Endothelial cell of umbilical vein (primary cell): ENCODE data around the gene CROCC2. TPM values are rescaled to one million over a fixed set of nuclear protein-coding genes. Genes with fewer than 3 reads are reported as not detected.
"Not testable (repeated sequence)": the region's sequence is repeated elsewhere in the genome, so short reads cannot be mapped to it uniquely, and the experiment has no call there.

Source experiments
- BruUV-seq: library from RNA; stranded (reverse); fragments of 400-500 nt; replicated peaks from 2 replicates; lab custom pipeline; 2021; lab: Mats Ljungman, UMichigan
- CTCF ChIA-PET: fragments of 300-600, 350-600 bp; sonication (Branson Sonifier 250); formaldehyde crosslinking; loops from one replicate; lab custom pipeline; 2021; ENCODE audit warnings: antibody characterized with exemption, inconsistent platforms; lab: Charles Lee
- POLR2A ChIA-PET: fragments of 300-600, 350-600 bp; sonication (Branson Sonifier 250); formaldehyde crosslinking; loops from one replicate; lab custom pipeline; 2021; ENCODE audit warnings: antibody characterized with exemption, inconsistent platforms; lab: Charles Lee
- DNase-seq: peaks from one replicate; pipeline ENCODE4 v3.0.0-alpha.2; 2011; ENCODE audit warnings: low read depth, low spot score
- FAIRE-seq: peaks from 2 replicates; lab custom pipeline; 2011; peaks lifted over from hg19 to GRCh38; lab: Jason Lieb, UNC
- H2AFZ ChIP-seq: 2 replicates; pipeline ENCODE4 v1.6.0; 2012; ENCODE audit warnings: low read depth, low read length, control low read depth, inconsistent platforms
- H3K27ac ChIP-seq: 2 replicates; pipeline ENCODE4 v1.5.1; 2011; ENCODE audit warnings: low read depth, mild to moderate bottlenecking, control low read depth, low read length, moderate library complexity; ENCODE audit not compliant: insufficient read depth
- H3K27me3 ChIP-seq, 2 experiments: 2 replicates each; pipeline versions ENCODE4 v1.6.0 to v1.6.1; 2011; ENCODE audit warnings: low read length in 2 of 2, mixed read lengths in 1 of 2; ENCODE audit not compliant: control insufficient read depth in 2 of 2, insufficient read depth in 2 of 2
- H3K36me3 ChIP-seq, 2 experiments: 2 replicates in 1 of 2; 3 replicates in 1 of 2; pipeline ENCODE4 v1.5.1; 2011; ENCODE audit warnings: low read length in 2 of 2, mild to moderate bottlenecking in 1 of 2, moderate library complexity in 1 of 2; ENCODE audit not compliant: control insufficient read depth in 2 of 2, insufficient read depth in 2 of 2; ENCODE audit errors: extremely low read depth in 1 of 2
- H3K4me1 ChIP-seq: 3 replicates; pipeline ENCODE4 v1.5.1; 2011; ENCODE audit warnings: mild to moderate bottlenecking, low read length; ENCODE audit not compliant: control insufficient read depth, insufficient read depth; ENCODE audit errors: extremely low read depth
- H3K4me2 ChIP-seq: 2 replicates; pipeline ENCODE4 v1.6.1; 2011; ENCODE audit warnings: low read length, control low read depth, mixed read lengths; ENCODE audit not compliant: insufficient read depth
- H3K4me3 ChIP-seq, 3 experiments: fragments of 200-600 bp in 1 of 3; sonication (generic), shearing (Covaris generic) in 1 of 3; replicated peaks in 1 of 3; 2 replicates each; pipeline ENCODE4 v1.5.1; 2011 to 2016; ENCODE audit warnings: control low read depth in 3 of 3, low read length in 3 of 3, mild to moderate bottlenecking in 2 of 3, inconsistent platforms in 1 of 3, low read depth in 1 of 3, moderate library complexity in 1 of 3; ENCODE audit not compliant: insufficient read depth in 1 of 3
- H3K79me2 ChIP-seq: 2 replicates; pipeline ENCODE4 v1.6.0; 2012; ENCODE audit warnings: low read length, inconsistent platforms; ENCODE audit not compliant: control insufficient read depth, insufficient read depth
- H3K9ac ChIP-seq: replicated peaks from 2 replicates; pipeline ENCODE3; 2011; ENCODE audit warnings: low read length, control low read depth; ENCODE audit not compliant: insufficient read depth; ENCODE audit errors: extremely low read depth
- H3K9me1 ChIP-seq: replicated peaks from 3 replicates; pipeline ENCODE4 v1.6.0; 2011; ENCODE audit warnings: mild to moderate bottlenecking, low read length; ENCODE audit not compliant: control insufficient read depth, insufficient read depth; ENCODE audit errors: extremely low read depth
- H3K9me3 ChIP-seq: replicated peaks from 2 replicates; pipeline ENCODE4 v1.5.1; 2012; ENCODE audit warnings: low read length, inconsistent platforms; ENCODE audit not compliant: control insufficient read depth, insufficient read depth
- H4K20me1 ChIP-seq: replicated peaks from 2 replicates; pipeline ENCODE3; 2011; ENCODE audit warnings: mild to moderate bottlenecking, low read length; ENCODE audit not compliant: control insufficient read depth, insufficient read depth; ENCODE audit errors: extremely low read depth
- MYC ChIP-seq: IDR thresholded peaks from one replicate; pipeline ENCODE4 v1.6.1; 2011; ENCODE audit warnings: mild to moderate bottlenecking, low read depth, low read length
- dilution Hi-C: fragments of 300-500 bp; cut with MboI; formaldehyde crosslinking; loops from one replicate; pipeline ENCODE4 v1.15.0; 2019; ENCODE audit warnings: low sequenced_read_pairs; ENCODE audit not compliant: extremely low pct_ligation_motif_present
- intact Hi-C: fragments of 100-400 bp; cut with micrococcal nuclease; formaldehyde crosslinking; loops from one replicate; pipeline ENCODE4 v1.10.0; 2022
- polyA plus RNA-seq, 4 experiments: library from polyadenylated mRNA; depleted of rRNA in 3 of 4; stranded (reverse) in 3 of 4; unstranded in 1 of 4; fragments of >200 nt; gene quantifications; 2 replicates each; pipeline versions ENCODE4 v1.2.1 to v1.2.3, GENCODE V29; 2011 to 2012; ENCODE audit warnings: missing spikeins in 1 of 4
- total RNA-seq: library from RNA; stranded (reverse); gene quantifications from 2 replicates; pipeline ENCODE4 v1.2.3, GENCODE V29; 2021

The CROCC2 gene
- total and polyA plus RNA-seq, 2 donors (not counting 3 experiments of a cell fraction or from before 2014, with no cell fraction given), result not detected

GRCh38 chr2:240974771-240975572 lies 68.8 kb downstream of the CROCC2 start:
- Histone ChIP-seq H3K4me2 (no peak overlapping the region), H3K27ac (no peak overlapping the region), H3K9me1 (no peaks in the 10 kb centered on the region), H3K4me3 (no peak overlapping the region), H3K27me3 (peaks cover 2 to 8% of the 10 kb centered on the region in 2 experiments), H2AFZ (no peak overlapping the region), H3K4me1 (no peaks in the 10 kb centered on the region), H3K9me3 (no peaks in the 10 kb centered on the region), H3K9ac (no peak overlapping the region), H4K20me1 (no peaks in the 10 kb centered on the region), H3K36me3 (no peaks in the 10 kb centered on the region), H3K79me2 (no peaks in the 10 kb centered on the region)
- FAIRE-seq (no peak), DNase-seq (no peak)
- intact Hi-C loops, result no loop called here
- no peak for TF ChIP-seq MYC
- POLR2A ChIA-PET, result no interaction called here
- dilution Hi-C loops, result no loop called here
- no TSS peak for BruUV-seq
- CTCF ChIA-PET, result interaction anchor here (1.6 kb wide), 1 partner anchor 9 kb away, joined by 6 read pairs; no protein-coding TSS in a partner anchor

GRCh38 chr2:240975903-240976302 lies 69.8 kb downstream of the CROCC2 start:
- H3K27me3 ChIP-seq, CTCF ChIA-PET, DNase-seq, dilution Hi-C loops, H3K9me1 ChIP-seq, H2AFZ ChIP-seq, intact Hi-C loops, H3K9ac ChIP-seq, H3K79me2 ChIP-seq, H3K36me3 ChIP-seq, H3K27ac ChIP-seq, H3K9me3 ChIP-seq, H3K4me1 ChIP-seq, BruUV-seq, H3K4me3 ChIP-seq, POLR2A ChIA-PET, FAIRE-seq, H4K20me1 ChIP-seq, H3K4me2 ChIP-seq: not testable (repeated sequence)
